ENCODE results near the gene SNORC. TPM values are rescaled to one million over a fixed set of nuclear protein-coding genes. Genes with fewer than 3 reads are reported as not detected.

Gene SNORC
- total and polyA plus RNA-seq, 12 donors = 0.70 to 1.7 (median 0.94) TPM

DNA sequence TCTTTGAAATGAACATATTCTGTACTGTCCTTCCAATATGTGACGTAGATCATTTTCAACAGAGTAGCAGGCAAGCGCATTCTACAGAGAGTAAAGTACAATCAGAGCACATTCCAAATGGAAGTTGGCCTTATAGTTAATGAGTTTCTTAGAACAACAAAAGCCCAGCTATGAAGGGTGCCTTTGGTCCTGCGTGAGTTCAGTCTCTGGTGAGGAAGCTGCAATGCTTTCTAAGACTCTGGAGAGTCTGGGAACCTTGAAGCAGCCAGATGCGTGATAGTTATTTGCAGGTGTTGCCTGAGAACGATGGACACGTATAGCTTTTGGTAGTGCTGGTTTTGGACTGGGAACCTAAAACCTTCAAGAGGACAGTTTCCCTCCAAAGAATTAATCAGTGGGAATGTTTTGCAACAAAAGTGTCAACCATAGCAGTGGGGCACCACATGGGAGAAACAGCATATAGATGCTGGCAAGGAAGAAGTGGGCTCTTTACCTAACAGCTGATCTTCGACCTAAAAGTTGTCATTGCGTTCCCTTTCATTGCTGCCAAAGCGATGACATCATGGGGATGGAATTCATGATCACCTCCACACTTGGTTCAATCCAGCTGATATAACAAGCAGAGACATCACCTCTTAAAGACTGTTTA, 9.3 kb upstream of the SNORC start:
- no peak overlapping the region for H3K4me3 ChIP-seq
- DNase-seq = no peak
- no peak overlapping the region for H3K27ac ChIP-seq
- H3K4me1 ChIP-seq = no peaks in the 10 kb centered on the region
- TF ChIP-seq, protein P1, sequence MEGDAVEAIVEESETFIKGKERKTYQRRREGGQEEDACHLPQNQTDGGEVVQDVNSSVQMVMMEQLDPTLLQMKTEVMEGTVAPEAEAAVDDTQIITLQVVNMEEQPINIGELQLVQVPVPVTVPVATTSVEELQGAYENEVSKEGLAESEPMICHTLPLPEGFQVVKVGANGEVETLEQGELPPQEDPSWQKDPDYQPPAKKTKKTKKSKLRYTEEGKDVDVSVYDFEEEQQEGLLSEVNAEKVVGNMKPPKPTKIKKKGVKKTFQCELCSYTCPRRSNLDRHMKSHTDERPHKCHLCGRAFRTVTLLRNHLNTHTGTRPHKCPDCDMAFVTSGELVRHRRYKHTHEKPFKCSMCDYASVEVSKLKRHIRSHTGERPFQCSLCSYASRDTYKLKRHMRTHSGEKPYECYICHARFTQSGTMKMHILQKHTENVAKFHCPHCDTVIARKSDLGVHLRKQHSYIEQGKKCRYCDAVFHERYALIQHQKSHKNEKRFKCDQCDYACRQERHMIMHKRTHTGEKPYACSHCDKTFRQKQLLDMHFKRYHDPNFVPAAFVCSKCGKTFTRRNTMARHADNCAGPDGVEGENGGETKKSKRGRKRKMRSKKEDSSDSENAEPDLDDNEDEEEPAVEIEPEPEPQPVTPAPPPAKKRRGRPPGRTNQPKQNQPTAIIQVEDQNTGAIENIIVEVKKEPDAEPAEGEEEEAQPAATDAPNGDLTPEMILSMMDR (IDR thresholded peaks at IDR 0.05) = no peak
- 87 to 94% methylated on average over 9 of the region's 9 CpGs for WGBS, 2 donors
- no peak for ATAC-seq
- H3K9me3 ChIP-seq = no peaks in the 10 kb centered on the region
- intact Hi-C loops (cut with DNase I) = no loop called here
- peaks cover 0 to 62% (median 29%) of the 10 kb centered on the region in 9 donors for H3K36me3 ChIP-seq
- H3K27me3 ChIP-seq = no peaks in the 10 kb centered on the region

DNA sequence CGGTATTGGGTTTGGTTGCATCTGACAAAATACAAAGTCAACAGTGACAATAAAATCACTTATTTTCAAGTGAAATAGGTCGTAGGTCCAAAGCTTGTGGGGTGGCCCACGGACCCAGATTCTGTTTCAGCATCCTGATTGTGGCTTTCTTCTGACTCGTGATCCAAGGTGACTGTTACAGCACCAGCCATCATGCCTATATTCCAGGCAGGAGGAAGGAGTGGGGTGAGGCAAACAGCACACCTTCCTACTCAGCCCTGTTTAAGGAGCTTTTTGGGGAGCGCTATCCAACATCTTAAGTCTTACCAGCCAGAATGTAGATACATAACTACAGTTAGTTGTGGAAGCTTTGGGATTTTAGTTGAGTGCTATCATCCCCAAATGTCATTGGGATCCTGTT, 8.7 kb upstream of the SNORC start:
- no peak overlapping the region for H3K4me3 ChIP-seq
- intact Hi-C loops (cut with DNase I) = no loop called here
- H3K4me1 ChIP-seq = no peaks in the 10 kb centered on the region
- no peak for DNase-seq
- H3K27ac ChIP-seq = no peak overlapping the region
- ATAC-seq = no peak
- peaks cover 0 to 55% (median 24%) of the 10 kb centered on the region in 9 donors for H3K36me3 ChIP-seq
- TF ChIP-seq, protein P1 (IDR thresholded peaks at IDR 0.05) = no peak
- no peaks in the 10 kb centered on the region for H3K9me3 ChIP-seq
- WGBS, 2 donors = 95 to 97% methylated on average over 5 of the region's 5 CpGs
- no peaks in the 10 kb centered on the region for H3K27me3 ChIP-seq

GRCh38 chr2:232863996-232864395, 6.1 kb upstream of the SNORC start:
- intact Hi-C loops (cut with DNase I) = no loop called here

DNA sequence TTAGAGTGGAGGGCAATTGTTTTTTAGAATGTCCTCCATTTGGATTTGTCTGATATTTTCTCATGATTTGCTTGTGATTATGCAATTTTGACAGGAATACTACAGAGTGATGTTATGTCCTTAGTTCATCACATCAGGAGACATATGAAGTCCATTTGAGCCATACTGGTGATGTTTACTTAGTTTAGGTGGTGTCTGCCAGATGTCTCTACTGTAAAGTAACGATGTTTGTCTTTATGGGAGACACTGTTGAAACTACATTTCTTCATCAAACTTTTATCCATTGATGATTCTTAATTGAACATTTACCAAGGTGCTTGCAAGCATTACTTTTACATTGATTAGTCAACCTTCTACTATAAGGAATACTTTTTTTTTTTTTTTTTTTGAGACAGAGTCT, 4.9 kb upstream of the SNORC start:
- H3K9me3 ChIP-seq = no peaks in the 10 kb centered on the region
- no peaks in the 10 kb centered on the region for H3K4me1 ChIP-seq
- H3K27ac ChIP-seq = no peak overlapping the region
- no peaks in the 10 kb centered on the region for H3K27me3 ChIP-seq
- no peak for ATAC-seq
- H3K4me3 ChIP-seq = no peak overlapping the region
- 100% methylated on average over 1 of the region's 1 CpG for WGBS, 2 donors
- H3K36me3 ChIP-seq = peaks cover 0 to 22% (median 6%) of the 10 kb centered on the region in 9 donors
- intact Hi-C loops (cut with DNase I) = no loop called here
- TF ChIP-seq, protein P1 (IDR thresholded peaks at IDR 0.05) = no peak
- DNase-seq = no peak

More at GRCh38 chr2:232863996-232864395, 6.1 kb upstream of the SNORC start:
- no peak overlapping the region for H3K4me3 ChIP-seq
- TF ChIP-seq, protein P1 (IDR thresholded peaks at IDR 0.05) = no peak
- H3K36me3 ChIP-seq = peaks cover 0 to 32% (median 6%) of the 10 kb centered on the region in 9 donors
- H3K27ac ChIP-seq = no peak overlapping the region
- ATAC-seq (no peak), DNase-seq (no peak)
- WGBS, 2 donors = 94 to 100% methylated on average over 2 of the region's 2 CpGs
- H3K27me3 ChIP-seq = no peaks in the 10 kb centered on the region
- H3K4me1 ChIP-seq = no peaks in the 10 kb centered on the region
- H3K9me3 ChIP-seq = no peaks in the 10 kb centered on the region

Measured in heart right ventricle (tissue), 16 donors.